ENCODE results near the gene NOSIP. TPM values are rescaled to one million over a fixed set of nuclear protein-coding genes. Genes with fewer than 3 reads are reported as not detected.

Gene NOSIP
- total RNA-seq, 1 experiment from 2014 or later: 140 TPM

- DNase-seq (ENCODE audit: low read depth): no peak
These were observed 6.9 kb downstream of the NOSIP start for GRCh38 chr19:49573425-49573824.

- no peak for DNase-seq (ENCODE audit: low read depth)
These were observed 7.3 kb downstream of the NOSIP start for GRCh38 chr19:49573009-49573408.

GRCh38 chr19:49570997-49571676 lies 9.2 kb downstream of the NOSIP start:
- DNase-seq (ENCODE audit: low read depth): peak; percentile 55

- peak; percentile 65 for DNase-seq (ENCODE audit: low read depth)
These were observed 10.1 kb downstream of the NOSIP start for GRCh38 chr19:49570138-49570856.

- DNase-seq (ENCODE audit: low read depth): no peak
These were observed 12.4 kb downstream of the NOSIP start for GRCh38 chr19:49567861-49568441.

- no peak for DNase-seq (ENCODE audit: low read depth)
These were observed 14.1 kb downstream of the NOSIP start for GRCh38 chr19:49566302-49566701.

- DNase-seq (ENCODE audit: low read depth): no peak
These were observed 15.1 kb downstream of the NOSIP start for GRCh38 chr19:49565261-49565660.

GRCh38 chr19:49564616-49565045 lies 15.7 kb downstream of the NOSIP start:
- no peak for DNase-seq (ENCODE audit: low read depth)

- DNase-seq (ENCODE audit: low read depth): no peak
These were observed 19.9 kb downstream of the NOSIP start for GRCh38 chr19:49560358-49560900.

GRCh38 chr19:49559928-49560327 lies 20.4 kb downstream of the NOSIP start:
- no peak for DNase-seq (ENCODE audit: low read depth)

GRCh38 chr19:49559443-49559842 lies 20.9 kb downstream of the NOSIP start:
- DNase-seq (ENCODE audit: low read depth): no peak

GRCh38 chr19:49558591-49558990 lies 21.8 kb downstream of the NOSIP start:
- no peak for DNase-seq (ENCODE audit: low read depth)

- DNase-seq (ENCODE audit: low read depth): no peak
These were observed 22.6 kb downstream of the NOSIP start for GRCh38 chr19:49557641-49558325.

GRCh38 chr19:49556412-49557398 lies 23.7 kb downstream of the NOSIP start:
- DNase-seq (ENCODE audit: low read depth): no peak

- no peak for DNase-seq (ENCODE audit: low read depth)
These were observed 24.6 kb downstream of the NOSIP start for GRCh38 chr19:49555600-49556411.

GRCh38 chr19:49554701-49555181 lies 25.6 kb downstream of the NOSIP start:
- DNase-seq (ENCODE audit: low read depth): no peak

GRCh38 chr19:49553451-49554271 lies 26.7 kb downstream of the NOSIP start:
- peak; percentile 73 for DNase-seq (ENCODE audit: low read depth)

- DNase-seq (ENCODE audit: low read depth): no peak
These were observed 27.6 kb downstream of the NOSIP start for GRCh38 chr19:49552749-49553148.
